Activated CD8-positive, alpha-beta memory T cell treated with anti-CD3 and anti-CD28 coated beads for 24 hours (primary cell): Measurements from ENCODE around the gene GLOD5.

ENCODE experiments used
- DNase-seq: peaks from one replicate; pipeline ENCODE4 v3.0.0-alpha.2; 2020

The GLOD5 gene

GRCh38 chrX:48761674-48762471, at the start of gene GLOD5:
Gene GLOD5, plus strand, starts transcription at chrX:48761747. Its CDS starts 44 bp downstream, at chrX:48761791.
- no peak for DNase-seq

- no peak for DNase-seq
Measured at GRCh38 chrX:48711929-48712505, 49.5 kb upstream of the GLOD5 start.

- no peak for DNase-seq
Measured at GRCh38 chrX:48713847-48714246, 47.7 kb upstream of the GLOD5 start.

GRCh38 chrX:48714573-48714972, 47.0 kb upstream of the GLOD5 start:
- DNase-seq, result no peak

- no peak for DNase-seq
Measured at GRCh38 chrX:48715072-48715471, 46.5 kb upstream of the GLOD5 start.

- DNase-seq, result no peak
Measured at GRCh38 chrX:48715876-48716502, 45.6 kb upstream of the GLOD5 start.

GRCh38 chrX:48719958-48720357, 41.6 kb upstream of the GLOD5 start:
- DNase-seq, result no peak

- no peak for DNase-seq
Measured at GRCh38 chrX:48720577-48721250, 40.8 kb upstream of the GLOD5 start.

- DNase-seq, result no peak
Measured at GRCh38 chrX:48721916-48722315, 39.6 kb upstream of the GLOD5 start.

- no peak for DNase-seq
Measured at GRCh38 chrX:48726596-48726995, 35.0 kb upstream of the GLOD5 start.

- no peak for DNase-seq
Measured at GRCh38 chrX:48728653-48729052, 32.9 kb upstream of the GLOD5 start.

- no peak for DNase-seq
Measured at GRCh38 chrX:48736303-48736702, 25.2 kb upstream of the GLOD5 start.

- no peak for DNase-seq
Measured at GRCh38 chrX:48736878-48737212, 24.7 kb upstream of the GLOD5 start.

GRCh38 chrX:48737213-48737938, 24.2 kb upstream of the GLOD5 start:
- DNase-seq, result peak; percentile 88

GRCh38 chrX:48737940-48738339, 23.6 kb upstream of the GLOD5 start:
- no peak for DNase-seq

- no peak for DNase-seq
Measured at GRCh38 chrX:48741834-48742233, 19.7 kb upstream of the GLOD5 start.

GRCh38 chrX:48745222-48745621, 16.3 kb upstream of the GLOD5 start:
- no peak for DNase-seq

- no peak for DNase-seq
Measured at GRCh38 chrX:48747415-48748016, 14.0 kb upstream of the GLOD5 start.

- DNase-seq, result no peak
Measured at GRCh38 chrX:48749182-48749581, 12.4 kb upstream of the GLOD5 start.

GRCh38 chrX:48751343-48751742, 10.2 kb upstream of the GLOD5 start:
- no peak for DNase-seq

- no peak for DNase-seq
Measured at GRCh38 chrX:48752498-48752897, 9.0 kb upstream of the GLOD5 start.

GRCh38 chrX:48753708-48754228, 7.8 kb upstream of the GLOD5 start:
- DNase-seq, result no peak
